ENCODE data around the gene USHBP1.

Gene USHBP1

GRCh38 chr19:17309198-17309964 is 44.8 kb upstream of the USHBP1 start, which contains the start of gene DDA1:
DDA1 (plus strand) TSS chr19:17309563; CDS start chr19:17309655, 92 bp downstream.
- peak; percentile 100 for DNase-seq
- no peak for TF ChIP-seq CTCF (IDR thresholded peaks at IDR 0.05; ENCODE audit: low read depth, low read length)
- Histone ChIP-seq H3K9me3 (no peaks in the 10 kb centered on the region), H3K36me3 (peaks cover 6% of the 10 kb centered on the region), H3K4me3 (ENCODE audit: low read depth, low read length) (peak within 1 kb of the TSS; percentile 88), H3K27me3 (no peaks in the 10 kb centered on the region), H3K4me1 (peaks cover 3% of the 10 kb centered on the region; the same call in 1 of the 2 replicates)

- Histone ChIP-seq H3K36me3 (no peaks in the 10 kb centered on the region; the same call in none of the 2 replicates), H3K4me3 (ENCODE audit: low read depth, low read length) (no peak overlapping the region), H3K9me3 (no peaks in the 10 kb centered on the region), H3K4me1 (peaks cover 6% of the 10 kb centered on the region), H3K27me3 (no peaks in the 10 kb centered on the region)
- TF ChIP-seq CTCF (IDR thresholded peaks at IDR 0.05; ENCODE audit: low read depth, low read length) = no peak
- DNase-seq = no peak
These were observed 43.4 kb upstream of the USHBP1 start for GRCh38 chr19:17307876-17308377.

- H3K4me1 ChIP-seq = peaks cover 6% of the 10 kb centered on the region
- no peak for DNase-seq
- H3K36me3 ChIP-seq = no peaks in the 10 kb centered on the region; the same call in 1 of the 2 replicates
- no peak for TF ChIP-seq CTCF (IDR thresholded peaks at IDR 0.05; ENCODE audit: low read depth, low read length)
- peak overlapping the region; percentile 93 for H3K4me3 ChIP-seq (ENCODE audit: low read depth, low read length)
- H3K9me3 ChIP-seq = no peaks in the 10 kb centered on the region
- H3K27me3 ChIP-seq = no peaks in the 10 kb centered on the region
These were observed 41.8 kb upstream of the USHBP1 start for GRCh38 chr19:17306285-17306714.

GRCh38 chr19:17305517-17306284 is 41.2 kb upstream of the USHBP1 start, which contains the start of gene MRPL34:
MRPL34 (plus strand) TSS chr19:17305872; CDS start chr19:17305893, 21 bp downstream.
- Histone ChIP-seq H3K4me3 (ENCODE audit: low read depth, low read length) (peak within 1 kb of the TSS; percentile 93), H3K9me3 (no peaks in the 10 kb centered on the region), H3K36me3 (no peaks in the 10 kb centered on the region), H3K4me1 (peaks cover 6% of the 10 kb centered on the region), H3K27me3 (no peaks in the 10 kb centered on the region)
- peak; percentile 83 for TF ChIP-seq CTCF (IDR thresholded peaks at IDR 0.05; ENCODE audit: low read depth, low read length)
- peak; percentile 100 for DNase-seq

GRCh38 chr19:17305216-17305516 is 40.6 kb upstream of the USHBP1 start:
- Histone ChIP-seq H3K9me3 (no peaks in the 10 kb centered on the region), H3K27me3 (no peaks in the 10 kb centered on the region), H3K4me1 (peaks cover 6% of the 10 kb centered on the region), H3K4me3 (ENCODE audit: low read depth, low read length) (no peak overlapping the region), H3K36me3 (no peaks in the 10 kb centered on the region)
- no peak for TF ChIP-seq CTCF (IDR thresholded peaks at IDR 0.05; ENCODE audit: low read depth, low read length)
- DNase-seq = no peak

All from BE2C (cell line).